Aorta (tissue), 5 donors: ENCODE measurements around the gene KANK4. TPM values are rescaled to one million over a fixed set of nuclear protein-coding genes. Genes with fewer than 3 reads are reported as not detected.
A peak's percentile ranks its signal among the peaks of the same experiment; 100 is the strongest.

ENCODE experiments used
- ATAC-seq: fragments of 200-7000 bp; cut with Tn5 transposase; one replicate; pipeline ENCODE4 v1.9.1; 2022; ENCODE audit warnings: moderate library complexity; ENCODE audit not compliant: low FRiP score
- DNase-seq, 2 donors: peaks; one replicate each; pipeline ENCODE4 v3.0.0-alpha.2; 2020
- H3K27ac ChIP-seq, 2 donors: one replicate each; pipeline ENCODE4 v1.5.1; 2013; ENCODE audit warnings: low read length in 2 of 2, mild to moderate bottlenecking in 2 of 2, moderate library complexity in 2 of 2, control low read depth in 1 of 2, inconsistent platforms in 1 of 2, low read depth in 1 of 2
- H3K27me3 ChIP-seq, 2 donors: one replicate each; pipeline ENCODE4 v1.6.1; 2013; ENCODE audit warnings: control low read depth in 1 of 2, low read length in 1 of 2, mild to moderate bottlenecking in 1 of 2, moderate library complexity in 1 of 2; ENCODE audit not compliant: insufficient read depth in 2 of 2, control insufficient read depth in 1 of 2
- H3K36me3 ChIP-seq, 2 donors: one replicate each; pipeline ENCODE4 v1.6.1; 2013; ENCODE audit warnings: control low read depth in 1 of 2, low read length in 1 of 2, mild to moderate bottlenecking in 1 of 2; ENCODE audit not compliant: insufficient read depth in 2 of 2, control insufficient read depth in 1 of 2
- H3K4me1 ChIP-seq, 2 donors: one replicate each; pipeline ENCODE4 v1.6.1; 2013; ENCODE audit warnings: low read length in 2 of 2, control low read depth in 1 of 2, mild to moderate bottlenecking in 1 of 2, moderate library complexity in 1 of 2; ENCODE audit not compliant: insufficient read depth in 2 of 2, control insufficient read depth in 1 of 2
- H3K4me3 ChIP-seq, 2 donors: one replicate each; pipeline ENCODE4 v1.5.1; 2013; ENCODE audit warnings: low read length in 2 of 2, control low read depth in 1 of 2, mild to moderate bottlenecking in 1 of 2
- H3K9me3 ChIP-seq: one replicate; pipeline ENCODE4 v1.6.1; 2013; ENCODE audit warnings: mild to moderate bottlenecking, low read length; ENCODE audit not compliant: control insufficient read depth
- WGBS, 2 donors: extraction: QIAGEN DNeasy Blood & Tissue Kit; methylation state at CpG; one replicate each; pipeline ENCODE4 v1.1.7; 2013; 5-methylcytosine and 5-hydroxymethylcytosine counted together
- intact Hi-C, 2 donors: fragments of 100-400 bp; cut with DNase I; formaldehyde crosslinking; loops; one replicate each; pipeline versions ENCODE4 v1.14.2 to v1.15.0; 2022
- polyA plus RNA-seq, 2 donors: library from polyadenylated mRNA; stranded (reverse); fragments of 200-250 nt; gene quantifications; one replicate each; pipeline ENCODE4 v1.2.3, GENCODE V29; 2013
- total RNA-seq, 2 donors: library from RNA; stranded (reverse); fragmentation: NEBNext Ultra II Directional; extraction: Animal tissue kit (Norgen Biotek cat#: 25700); gene quantifications; one replicate each; pipeline ENCODE4 v1.2.1, GENCODE V29; 2021
- donor health status: healthy with polysubstance abuse.
- donor health status: Bipolar disorder and iron deficiency.
- donor health status: DM: no; HTN: no; CAD: no.
- donor health status: DM: no; HTN: no; CAD: no.
- donor health status: DM: yes; HTN: yes; CAD: no.

The KANK4 gene
- total and polyA plus RNA-seq, 4 donors, result 0.13 to 0.66 (median 0.42) TPM; not detected in 1

- ATAC-seq (no peak), DNase-seq (no peak)
- no peaks in the 10 kb centered on the region for H3K36me3 ChIP-seq
- H3K4me1 ChIP-seq, result no peaks in the 10 kb centered on the region
- WGBS, 2 donors, result 91 to 98% methylated on average over 7 of the region's 7 CpGs
- H3K27ac ChIP-seq, result no peak overlapping the region
- H3K9me3 ChIP-seq, result no peaks in the 10 kb centered on the region
- H3K4me3 ChIP-seq, result no peak overlapping the region
- intact Hi-C loops, result no loop called here
- no peaks in the 10 kb centered on the region for H3K27me3 ChIP-seq
These were observed 14.7 kb downstream of the KANK4 start for GRCh38 chr1:62304515-62304914.

DNA sequence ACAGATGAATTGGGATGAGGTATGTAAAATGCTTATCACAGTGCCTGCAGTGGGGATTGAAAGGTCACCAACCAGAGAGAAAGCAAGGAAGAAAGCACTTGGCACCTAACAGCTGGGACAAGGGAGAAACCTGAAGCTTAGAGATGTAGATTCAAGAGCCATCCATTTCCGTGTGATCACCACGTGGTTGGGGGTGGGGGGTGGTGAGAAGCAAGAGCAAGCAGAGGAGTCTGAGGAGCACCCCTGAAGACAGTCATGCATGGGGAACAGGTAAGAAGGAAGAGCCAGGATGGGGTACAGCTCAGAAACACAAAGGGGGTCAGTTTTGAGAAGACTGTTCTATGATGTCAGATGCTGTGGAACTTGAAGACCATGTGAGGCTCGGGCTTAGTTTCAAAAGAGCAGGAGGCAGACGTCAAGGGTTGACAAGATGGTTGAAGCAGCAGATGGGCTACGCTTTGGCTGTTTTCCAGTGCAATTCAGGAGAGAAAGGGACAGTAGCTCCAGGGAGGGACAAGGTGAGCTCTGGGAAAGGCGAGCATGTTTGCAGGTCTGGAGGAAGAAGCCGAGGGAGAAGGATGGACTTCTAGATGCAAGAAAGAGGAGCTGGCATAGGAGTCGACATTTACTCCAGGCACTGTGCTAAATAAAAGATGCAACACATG is 17.4 kb downstream of the KANK4 start:
- DNase-seq (no peak), ATAC-seq (no peak)
- Histone ChIP-seq H3K36me3 (no peaks in the 10 kb centered on the region), H3K4me1 (no peaks in the 10 kb centered on the region), H3K27ac (no peak overlapping the region), H3K27me3 (no peaks in the 10 kb centered on the region), H3K4me3 (no peak overlapping the region), H3K9me3 (no peaks in the 10 kb centered on the region)
- intact Hi-C loops, result no loop called here
- 91 to 93% methylated on average over 8 of the region's 8 CpGs for WGBS, 2 donors

GRCh38 chr1:62299426-62300200 is 19.6 kb downstream of the KANK4 start:
- no peaks in the 10 kb centered on the region for H3K27me3 ChIP-seq

DNA sequence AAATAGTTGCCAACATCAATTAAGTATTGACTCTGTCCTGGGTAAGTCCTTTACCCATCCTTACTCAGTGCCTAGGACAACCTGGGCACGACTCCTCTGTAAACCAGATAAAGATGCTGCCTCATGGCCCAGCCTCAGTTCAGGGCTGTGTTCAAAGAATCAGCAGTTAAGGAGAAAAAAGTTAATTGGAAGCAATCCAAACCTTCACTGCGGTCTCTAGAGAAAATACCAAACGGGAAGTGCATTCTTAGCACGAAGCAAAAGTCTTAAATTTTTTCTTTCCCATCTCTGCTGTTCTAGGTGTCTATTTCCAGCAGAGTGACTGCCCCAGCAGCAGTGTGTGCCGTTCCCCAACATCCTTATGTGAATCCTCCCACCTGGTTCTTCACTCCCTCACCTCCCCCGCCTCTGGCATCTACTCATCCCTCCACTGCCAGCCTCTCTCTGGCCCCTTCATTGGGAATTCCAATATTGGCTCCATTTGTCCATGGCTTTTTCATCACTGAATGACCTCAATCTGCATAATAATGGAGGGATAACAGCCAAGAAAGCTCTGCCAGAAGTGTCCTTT is 23.2 kb downstream of the KANK4 start:
- Histone ChIP-seq H3K9me3 (no peaks in the 10 kb centered on the region), H3K27ac (no peak overlapping the region), H3K36me3 (no peaks in the 10 kb centered on the region), H3K4me3 (no peak overlapping the region), H3K4me1 (no peaks in the 10 kb centered on the region), H3K27me3 (no peaks in the 10 kb centered on the region)
- intact Hi-C loops, result no loop called here
- no peak for DNase-seq
- 4% methylated on average over 6 of the region's 6 CpGs for WGBS, 2 donors
- no peak for ATAC-seq

More at GRCh38 chr1:62299426-62300200, 19.6 kb downstream of the KANK4 start:
- no peak for DNase-seq
- Histone ChIP-seq H3K9me3 (no peaks in the 10 kb centered on the region), H3K4me3 (no peak overlapping the region), H3K36me3 (no peaks in the 10 kb centered on the region), H3K4me1 (no peaks in the 10 kb centered on the region), H3K27ac (no peak overlapping the region)
- ATAC-seq, result peak; percentile 6
- WGBS, 2 donors, result 36 to 38% methylated on average over 8 of the region's 8 CpGs
- intact Hi-C loops, result no loop called here

GRCh38 chr1:62294261-62294660 is 25.0 kb downstream of the KANK4 start:
- DNase-seq (no peak), ATAC-seq (no peak)
- intact Hi-C loops, result no loop called here
- H3K36me3 ChIP-seq, result no peaks in the 10 kb centered on the region
- H3K27ac ChIP-seq, result no peak overlapping the region
- H3K9me3 ChIP-seq, result no peaks in the 10 kb centered on the region
- 82 to 85% methylated on average over 5 of the region's 5 CpGs for WGBS, 2 donors
- H3K4me1 ChIP-seq, result no peaks in the 10 kb centered on the region
- H3K27me3 ChIP-seq, result no peaks in the 10 kb centered on the region
- no peak overlapping the region for H3K4me3 ChIP-seq

DNA sequence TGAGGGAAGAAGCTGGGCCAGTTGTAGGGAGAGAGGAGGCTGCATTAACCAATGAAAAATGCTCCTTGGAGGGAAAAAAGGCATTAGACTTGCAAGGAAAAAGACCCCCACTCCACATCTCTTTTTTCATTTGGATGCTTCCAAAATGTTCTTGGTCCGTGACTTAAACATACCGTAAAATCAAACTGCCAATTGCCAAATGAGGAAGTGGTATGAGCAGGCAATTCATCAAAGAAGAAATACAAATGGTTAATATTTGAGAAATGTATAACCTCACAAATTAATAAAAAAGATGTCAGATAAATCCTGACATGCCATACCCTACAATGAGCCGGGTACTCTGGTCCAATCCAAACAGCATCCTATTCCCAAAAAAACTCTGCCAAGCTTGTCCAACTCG is 30.6 kb downstream of the KANK4 start:
- intact Hi-C loops, result no loop called here
- no peaks in the 10 kb centered on the region for H3K4me1 ChIP-seq
- H3K27me3 ChIP-seq, result no peaks in the 10 kb centered on the region
- H3K9me3 ChIP-seq, result peaks cover 2% of the 10 kb centered on the region
- H3K36me3 ChIP-seq, result no peaks in the 10 kb centered on the region
- WGBS, 2 donors, result 63 to 69% methylated on average over 4 of the region's 4 CpGs
- no peak overlapping the region for H3K27ac ChIP-seq
- ATAC-seq (no peak), DNase-seq (no peak)
- H3K4me3 ChIP-seq, result no peak overlapping the region

- no peak for DNase-seq
- H3K36me3 ChIP-seq, result no peaks in the 10 kb centered on the region
- H3K9me3 ChIP-seq, result peaks cover 2% of the 10 kb centered on the region
- no peak overlapping the region for H3K27ac ChIP-seq
- no peak overlapping the region for H3K4me3 ChIP-seq
- no peak for ATAC-seq
- no peaks in the 10 kb centered on the region for H3K4me1 ChIP-seq
- WGBS, 2 donors, result 96 to 99% methylated on average over 2 of the region's 2 CpGs
- intact Hi-C loops, result no loop called here
- no peaks in the 10 kb centered on the region for H3K27me3 ChIP-seq
These were observed 31.0 kb downstream of the KANK4 start for GRCh38 chr1:62288224-62288623.

- peaks cover 2% of the 10 kb centered on the region for H3K9me3 ChIP-seq
- ATAC-seq (no peak), DNase-seq (no peak)
- intact Hi-C loops, result no loop called here
- no peaks in the 10 kb centered on the region for H3K36me3 ChIP-seq
- WGBS, 2 donors, result 53 to 63% methylated on average over 9 of the region's 9 CpGs
- H3K27me3 ChIP-seq, result no peaks in the 10 kb centered on the region
- no peak overlapping the region for H3K27ac ChIP-seq
- no peak overlapping the region for H3K4me3 ChIP-seq
- H3K4me1 ChIP-seq, result no peaks in the 10 kb centered on the region
These were observed 32.4 kb downstream of the KANK4 start for GRCh38 chr1:62286786-62287224.
